ENCODE measurements around the gene PCDHGA5.
"Not testable (repeated sequence)": the region's sequence is repeated elsewhere in the genome, so short reads cannot be mapped to it uniquely, and the experiment has no call there.

Gene PCDHGA5

DNA sequence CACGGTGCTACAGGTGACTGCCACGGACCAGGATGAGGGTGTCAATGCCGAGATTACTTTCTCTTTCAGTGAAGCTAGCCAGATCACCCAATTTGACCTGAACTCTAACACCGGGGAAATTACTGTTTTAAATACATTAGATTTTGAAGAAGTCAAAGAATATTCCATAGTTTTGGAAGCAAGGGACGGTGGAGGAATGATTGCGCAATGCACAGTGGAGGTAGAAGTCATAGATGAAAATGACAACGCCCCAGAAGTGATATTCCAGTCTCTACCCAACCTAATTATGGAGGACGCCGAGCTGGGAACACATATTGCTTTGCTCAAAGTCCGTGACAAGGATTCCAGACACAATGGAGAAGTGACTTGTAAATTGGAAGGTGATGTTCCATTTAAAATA lies 24.7 kb downstream of the PCDHGA5 start:
- no peak for DNase-seq

DNA sequence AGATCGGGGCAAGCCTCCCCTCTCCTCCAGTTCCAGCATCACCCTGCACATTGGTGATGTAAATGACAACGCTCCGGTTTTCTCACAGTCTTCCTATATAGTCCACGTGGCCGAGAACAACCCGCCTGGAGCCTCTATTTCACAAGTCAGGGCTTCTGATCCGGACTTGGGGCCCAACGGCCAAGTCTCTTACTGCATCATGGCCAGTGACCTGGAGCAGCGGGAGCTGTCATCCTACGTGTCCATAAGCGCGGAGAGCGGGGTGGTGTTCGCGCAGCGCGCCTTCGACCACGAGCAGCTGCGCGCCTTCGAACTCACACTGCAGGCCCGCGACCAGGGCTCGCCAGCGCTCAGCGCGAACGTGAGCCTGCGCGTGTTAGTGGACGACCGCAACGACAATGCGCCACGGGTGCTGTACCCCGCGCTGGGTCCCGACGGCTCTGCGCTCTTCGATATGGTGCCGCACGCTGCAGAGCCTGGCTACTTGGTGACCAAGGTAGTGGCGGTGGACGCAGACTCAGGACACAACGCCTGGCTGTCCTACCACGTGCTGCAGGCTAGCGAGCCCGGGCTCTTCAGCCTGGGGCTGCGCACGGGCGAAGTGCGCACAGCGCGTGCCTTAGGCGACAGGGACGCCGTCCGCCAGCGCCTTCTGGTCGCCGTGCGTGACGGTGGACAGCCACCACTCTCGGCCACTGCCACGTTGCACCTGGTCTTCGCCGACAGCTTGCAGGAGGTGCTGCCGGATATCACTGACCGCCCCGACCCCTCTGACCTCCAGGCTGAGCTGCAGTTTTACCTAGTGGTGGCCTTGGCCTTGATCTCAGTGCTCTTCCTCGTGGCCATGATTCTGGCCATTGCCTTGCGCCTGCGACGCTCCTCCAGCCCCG lies 25.4 kb downstream of the PCDHGA5 start:
- no peak for DNase-seq

DNA sequence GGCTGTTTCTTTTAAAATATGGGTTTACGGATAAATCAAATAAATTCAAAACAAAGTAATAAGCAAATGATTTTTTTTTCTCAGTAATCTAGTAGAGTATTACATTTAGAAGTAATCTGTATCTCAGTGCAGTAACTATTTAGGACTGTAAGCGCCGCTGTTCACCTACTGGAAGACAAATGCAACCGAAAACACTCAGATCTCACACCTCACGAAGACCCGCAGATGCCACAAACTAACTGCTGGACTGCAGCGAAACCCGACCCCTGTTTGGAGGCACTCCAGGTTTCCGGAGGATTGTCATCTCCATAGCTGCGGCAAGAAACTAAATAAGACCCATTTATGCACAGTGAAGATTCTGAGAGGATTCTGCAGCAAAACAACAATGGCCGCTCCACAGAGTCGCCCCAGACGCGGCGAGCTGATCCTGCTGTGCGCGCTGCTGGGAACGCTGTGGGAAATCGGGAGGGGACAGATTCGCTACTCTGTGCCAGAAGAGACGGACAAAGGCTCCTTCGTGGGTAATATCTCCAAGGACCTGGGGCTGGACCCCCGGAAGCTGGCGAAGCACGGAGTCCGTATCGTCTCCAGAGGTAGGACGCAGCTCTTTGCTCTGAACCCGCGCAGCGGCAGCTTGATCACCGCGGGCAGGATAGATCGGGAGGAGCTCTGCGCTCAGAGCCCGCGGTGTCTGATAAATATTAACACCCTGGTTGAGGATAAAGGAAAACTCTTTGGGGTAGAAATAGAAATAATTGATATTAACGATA lies 28.7 kb downstream of the PCDHGA5 start, which contains the start of gene PCDHGA8:
PCDHGA8 (plus strand) TSS at position 205 of the 770 bp plus-strand sequence; CDS start at position 386, 181 bp downstream.
- DNase-seq, result no peak

DNA sequence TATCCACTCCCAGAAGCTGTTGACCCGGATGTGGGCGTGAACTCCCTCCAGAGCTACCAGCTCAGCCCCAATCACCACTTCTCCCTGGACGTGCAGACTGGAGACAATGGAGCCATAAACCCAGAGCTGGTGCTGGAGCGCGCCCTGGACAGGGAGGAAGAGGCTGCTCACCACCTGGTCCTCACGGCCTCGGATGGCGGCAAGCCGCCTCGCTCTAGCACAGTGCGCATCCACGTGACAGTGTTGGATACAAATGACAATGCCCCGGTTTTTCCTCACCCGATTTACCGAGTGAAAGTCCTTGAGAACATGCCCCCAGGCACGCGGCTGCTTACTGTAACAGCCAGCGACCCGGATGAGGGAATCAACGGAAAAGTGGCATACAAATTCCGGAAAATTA lies 29.3 kb downstream of the PCDHGA5 start:
- DNase-seq, result no peak

DNA sequence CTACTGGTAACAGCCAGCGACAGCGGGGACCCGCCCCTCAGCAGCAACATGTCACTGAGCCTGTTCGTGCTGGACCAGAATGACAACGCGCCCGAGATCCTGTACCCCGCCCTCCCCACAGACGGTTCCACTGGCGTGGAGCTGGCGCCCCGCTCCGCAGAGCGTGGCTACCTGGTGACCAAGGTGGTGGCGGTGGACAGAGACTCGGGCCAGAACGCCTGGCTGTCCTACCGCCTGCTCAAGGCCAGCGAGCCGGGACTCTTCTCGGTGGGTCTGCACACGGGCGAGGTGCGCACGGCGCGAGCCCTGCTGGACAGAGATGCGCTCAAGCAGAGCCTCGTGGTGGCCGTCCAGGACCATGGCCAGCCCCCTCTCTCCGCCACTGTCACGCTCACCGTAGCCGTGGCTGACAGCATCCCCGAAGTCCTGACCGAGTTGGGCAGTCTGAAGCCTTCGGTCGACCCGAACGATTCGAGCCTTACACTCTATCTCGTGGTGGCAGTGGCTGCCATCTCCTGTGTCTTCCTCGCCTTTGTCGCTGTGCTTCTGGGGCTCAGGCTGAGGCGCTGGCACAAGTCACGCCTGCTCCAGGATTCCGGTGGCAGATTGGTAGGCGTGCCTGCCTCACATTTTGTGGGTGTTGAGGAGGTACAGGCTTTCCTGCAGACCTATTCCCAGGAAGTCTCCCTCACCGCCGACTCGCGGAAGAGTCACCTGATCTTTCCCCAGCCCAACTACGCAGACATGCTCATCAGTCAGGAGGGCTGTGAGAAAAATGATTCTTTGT lies 30.6 kb downstream of the PCDHGA5 start:
- DNase-seq, result not testable (repeated sequence)

DNA sequence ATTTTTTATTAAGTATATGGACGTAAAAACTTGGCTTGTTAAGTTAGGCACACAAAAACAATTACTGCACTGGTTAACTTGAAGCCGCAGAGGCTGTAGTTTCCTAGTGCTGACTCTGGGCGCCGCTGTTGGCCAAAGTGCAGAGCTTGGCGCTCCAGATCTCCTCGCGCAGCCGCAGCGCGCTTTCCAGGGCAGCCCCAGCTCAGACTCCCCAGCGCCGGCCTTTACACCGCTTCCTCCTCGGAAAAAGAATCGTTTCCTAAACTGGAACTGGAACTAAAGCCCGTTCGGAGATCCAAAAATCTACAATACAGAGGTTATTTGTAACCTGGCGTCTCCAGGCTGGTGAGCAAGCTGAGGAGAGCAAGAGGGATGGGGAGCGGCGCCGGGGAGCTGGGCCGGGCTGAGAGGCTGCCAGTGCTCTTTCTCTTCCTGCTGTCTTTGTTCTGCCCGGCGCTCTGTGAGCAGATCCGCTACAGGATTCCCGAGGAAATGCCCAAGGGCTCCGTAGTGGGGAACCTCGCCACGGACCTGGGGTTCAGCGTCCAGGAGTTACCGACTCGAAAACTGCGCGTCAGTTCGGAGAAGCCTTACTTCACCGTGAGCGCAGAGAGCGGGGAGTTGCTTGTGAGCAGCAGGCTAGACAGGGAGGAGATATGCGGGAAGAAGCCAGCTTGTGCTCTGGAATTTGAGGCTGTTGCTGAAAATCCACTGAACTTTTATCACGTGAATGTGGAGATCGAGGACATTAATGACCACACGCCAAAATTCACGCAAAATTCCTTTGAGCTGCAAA lies 34.0 kb downstream of the PCDHGA5 start, which contains the start of gene PCDHGB5:
PCDHGB5 (plus strand) TSS at position 192 of the 796 bp plus-strand sequence; CDS start at position 373, 181 bp downstream.
- DNase-seq, result peak; percentile 44

DNA sequence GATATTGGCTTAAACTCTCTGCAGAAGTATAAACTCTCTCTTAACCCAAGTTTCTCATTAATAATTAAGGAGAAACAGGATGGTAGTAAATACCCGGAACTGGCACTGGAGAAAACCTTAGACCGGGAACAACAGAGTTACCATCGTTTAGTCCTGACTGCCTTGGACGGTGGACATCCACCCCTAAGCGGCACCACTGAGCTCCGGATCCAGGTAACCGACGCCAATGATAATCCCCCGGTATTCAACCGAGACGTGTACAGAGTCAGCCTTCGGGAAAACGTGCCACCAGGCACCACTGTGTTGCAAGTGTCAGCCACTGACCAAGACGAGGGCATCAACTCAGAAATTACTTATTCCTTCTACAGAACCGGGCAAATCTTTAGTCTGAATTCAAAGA lies 34.6 kb downstream of the PCDHGA5 start:
- DNase-seq, result no peak

DNA sequence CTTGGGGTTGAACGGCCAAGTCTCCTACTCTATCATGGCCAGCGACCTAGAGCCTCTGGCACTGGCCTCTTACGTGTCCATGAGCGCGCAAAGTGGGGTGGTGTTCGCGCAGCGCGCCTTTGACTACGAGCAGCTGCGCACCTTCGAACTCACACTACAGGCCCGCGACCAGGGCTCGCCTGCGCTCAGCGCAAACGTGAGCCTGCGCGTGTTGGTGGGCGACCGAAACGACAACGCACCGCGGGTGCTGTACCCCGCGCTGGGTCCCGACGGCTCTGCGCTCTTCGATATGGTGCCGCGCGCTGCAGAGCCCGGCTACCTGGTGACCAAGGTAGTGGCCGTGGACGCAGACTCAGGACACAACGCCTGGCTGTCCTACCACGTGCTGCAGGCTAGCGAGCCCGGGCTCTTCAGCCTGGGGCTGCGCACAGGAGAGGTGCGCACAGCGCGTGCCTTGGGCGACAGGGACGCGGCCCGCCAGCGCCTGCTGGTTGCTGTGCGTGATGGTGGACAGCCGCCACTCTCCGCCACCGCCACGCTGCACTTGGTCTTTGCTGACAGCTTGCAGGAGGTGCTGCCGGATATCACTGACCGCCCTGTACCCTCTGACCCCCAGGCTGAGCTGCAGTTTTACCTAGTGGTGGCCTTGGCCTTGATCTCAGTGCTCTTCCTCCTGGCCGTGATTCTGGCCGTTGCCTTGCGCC lies 35.7 kb downstream of the PCDHGA5 start:
- DNase-seq, result no peak

DNA sequence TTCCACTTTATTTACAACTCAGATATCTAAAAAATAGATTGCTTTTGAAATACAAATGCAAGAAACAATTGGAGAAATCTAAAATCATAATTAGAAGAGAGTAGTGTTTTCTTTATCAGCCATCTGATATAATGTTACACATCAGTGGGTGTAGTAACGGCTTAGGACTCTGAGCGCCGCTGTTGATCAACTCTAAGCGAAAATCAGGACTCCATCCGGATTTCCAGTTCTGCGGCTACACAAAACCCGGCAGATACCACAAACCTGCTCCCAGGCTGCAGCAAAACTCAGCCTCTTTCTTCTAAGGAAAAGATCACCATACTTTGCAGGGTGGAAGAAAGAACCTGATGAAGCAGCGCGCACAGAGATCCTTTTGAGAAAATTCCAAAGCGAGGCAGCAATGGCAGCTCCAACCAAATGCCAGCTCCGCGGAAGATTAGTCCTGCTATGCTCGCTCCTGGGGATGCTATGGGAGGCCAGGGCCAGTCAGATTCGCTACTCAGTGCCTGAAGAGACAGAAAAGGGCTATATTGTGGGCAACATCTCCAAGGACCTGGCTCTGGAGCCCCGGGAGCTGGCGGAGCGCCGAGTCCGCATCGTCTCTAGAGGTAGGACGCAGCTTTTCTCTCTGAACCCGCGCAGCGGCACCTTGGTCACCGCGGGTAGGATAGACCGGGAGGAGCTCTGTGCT lies 38.7 kb downstream of the PCDHGA5 start, which contains the start of gene PCDHGA9:
PCDHGA9 (plus strand) TSS at position 226 of the 691 bp plus-strand sequence; CDS start at position 401, 175 bp downstream.
- DNase-seq, result no peak

DNA sequence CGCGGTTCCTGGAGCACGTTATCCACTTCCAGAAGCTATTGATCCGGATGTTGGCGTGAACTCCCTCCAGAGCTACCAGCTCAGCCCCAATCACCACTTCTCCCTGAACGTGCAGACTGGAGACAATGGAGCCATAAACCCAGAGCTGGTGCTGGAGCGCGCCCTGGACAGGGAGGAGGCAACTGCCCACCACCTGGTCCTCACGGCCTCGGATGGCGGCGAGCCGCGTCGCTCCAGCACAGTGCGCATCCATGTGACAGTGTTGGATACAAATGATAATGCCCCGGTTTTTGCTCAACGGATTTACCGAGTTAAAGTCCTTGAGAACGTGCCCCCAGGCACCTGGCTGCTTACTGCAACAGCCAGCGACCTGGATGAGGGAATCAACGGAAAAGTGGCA lies 39.4 kb downstream of the PCDHGA5 start:
- no peak for DNase-seq

DNA sequence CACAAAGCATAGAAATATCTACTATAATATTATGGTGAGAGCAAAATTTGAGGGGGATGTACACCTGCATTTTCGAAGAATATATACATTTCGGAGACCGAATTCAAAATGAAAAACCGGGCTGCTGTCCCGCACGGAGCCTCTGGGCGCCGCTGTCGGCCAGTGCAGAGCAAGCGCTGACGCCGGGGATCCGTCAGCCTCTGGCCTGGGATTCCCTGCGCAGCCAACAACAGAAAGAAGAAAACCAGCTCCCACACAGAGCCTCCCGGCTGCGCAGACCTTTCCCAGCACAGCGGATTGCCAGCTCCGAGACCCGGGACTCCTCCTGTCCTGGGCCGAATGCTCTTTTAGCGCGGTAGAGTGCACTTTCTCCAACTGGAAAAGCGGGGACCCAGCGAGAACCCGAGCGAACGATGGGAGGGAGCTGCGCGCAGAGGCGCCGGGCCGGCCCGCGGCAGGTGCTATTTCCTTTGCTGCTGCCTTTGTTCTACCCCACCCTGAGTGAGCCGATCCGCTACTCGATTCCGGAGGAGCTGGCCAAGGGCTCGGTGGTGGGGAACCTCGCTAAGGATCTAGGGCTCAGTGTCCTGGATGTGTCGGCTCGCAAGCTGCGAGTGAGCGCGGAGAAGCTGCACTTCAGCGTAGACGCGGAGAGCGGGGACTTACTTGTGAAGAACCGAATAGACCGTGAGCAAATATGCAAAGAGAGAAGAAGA lies 44.0 kb downstream of the PCDHGA5 start, which contains the start of gene PCDHGB6:
PCDHGB6 (plus strand) TSS at position 232 of the 716 bp plus-strand sequence; CDS start at position 414, 182 bp downstream.
- DNase-seq, result not testable (repeated sequence)

DNA sequence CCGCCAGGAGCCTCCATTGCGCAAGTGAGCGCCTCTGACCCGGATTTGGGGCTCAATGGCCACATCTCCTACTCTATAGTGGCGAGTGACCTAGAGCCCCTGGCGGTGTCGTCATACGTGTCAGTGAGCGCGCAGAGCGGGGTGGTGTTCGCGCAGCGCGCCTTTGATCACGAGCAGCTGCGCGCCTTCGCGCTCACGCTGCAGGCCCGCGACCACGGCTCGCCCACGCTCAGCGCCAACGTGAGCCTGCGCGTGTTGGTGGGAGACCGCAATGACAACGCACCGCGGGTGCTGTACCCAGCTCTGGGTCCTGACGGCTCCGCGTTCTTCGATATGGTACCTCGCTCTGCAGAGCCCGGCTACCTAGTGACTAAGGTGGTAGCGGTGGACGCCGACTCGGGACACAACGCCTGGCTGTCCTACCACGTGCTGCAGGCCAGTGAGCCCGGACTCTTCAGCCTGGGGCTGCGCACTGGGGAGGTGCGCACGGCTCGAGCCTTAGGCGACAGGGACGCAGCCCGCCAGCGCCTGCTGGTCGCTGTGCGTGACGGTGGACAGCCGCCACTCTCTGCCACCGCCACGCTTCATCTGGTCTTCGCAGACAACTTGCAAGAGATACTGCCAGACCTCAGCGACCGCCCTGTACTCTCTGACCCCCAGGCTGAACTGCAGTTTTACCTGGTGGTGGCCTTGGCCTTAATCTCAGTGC lies 45.8 kb downstream of the PCDHGA5 start:
- no peak for DNase-seq

DNA sequence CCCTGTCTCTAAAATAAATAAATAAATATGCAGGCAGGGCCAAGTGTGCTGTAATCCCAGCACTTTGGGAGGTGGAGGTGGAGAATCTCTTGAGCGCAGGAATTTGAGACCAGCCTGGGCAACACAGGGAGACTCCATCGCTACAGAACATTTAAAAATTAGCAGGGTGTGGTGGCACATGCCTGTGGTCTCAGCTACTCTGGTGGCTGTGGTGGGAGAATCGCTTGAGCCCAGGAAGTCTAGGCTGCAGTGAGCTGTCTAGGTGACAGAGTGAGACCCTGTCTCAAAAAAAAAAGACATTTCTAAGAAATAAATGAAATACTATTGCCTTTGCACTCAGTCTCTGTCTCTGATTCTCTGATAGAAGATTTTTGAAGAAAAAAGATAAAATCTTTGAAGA lies 47.6 kb downstream of the PCDHGA5 start:
- DNase-seq, result no peak

DNA sequence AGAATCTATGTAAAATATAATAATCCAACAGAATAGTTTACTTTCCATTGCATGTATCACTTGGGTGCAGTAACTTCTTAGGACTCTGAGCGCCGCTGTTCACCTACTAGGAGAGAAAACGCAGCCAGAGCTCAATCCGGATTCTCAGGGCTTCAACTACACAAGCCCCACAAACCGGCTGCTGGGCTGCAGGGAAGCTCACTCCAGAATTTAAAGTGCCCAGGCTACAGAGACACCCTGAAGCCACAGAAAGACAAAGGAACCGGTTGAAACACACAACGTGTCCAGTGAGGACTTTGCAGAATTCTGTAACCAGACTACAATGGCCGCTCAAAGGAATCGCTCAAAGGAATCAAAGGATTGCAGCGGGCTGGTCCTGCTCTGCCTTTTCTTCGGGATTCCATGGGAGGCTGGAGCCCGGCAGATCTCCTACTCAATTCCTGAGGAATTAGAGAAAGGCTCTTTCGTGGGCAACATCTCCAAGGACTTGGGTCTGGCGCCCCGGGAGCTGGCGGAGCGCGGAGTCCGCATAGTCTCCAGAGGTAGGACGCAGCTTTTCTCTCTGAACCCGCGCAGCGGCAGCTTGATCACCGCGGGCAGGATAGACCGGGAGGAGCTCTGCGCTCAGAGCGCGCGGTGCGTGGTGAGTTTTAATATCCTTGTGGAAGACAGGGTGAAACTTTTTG lies 49.0 kb downstream of the PCDHGA5 start, which contains the start of gene PCDHGA10:
PCDHGA10 (plus strand) TSS at position 134 of the 686 bp plus-strand sequence; CDS start at position 323, 189 bp downstream.
- DNase-seq, result peak; percentile 15

DNA sequence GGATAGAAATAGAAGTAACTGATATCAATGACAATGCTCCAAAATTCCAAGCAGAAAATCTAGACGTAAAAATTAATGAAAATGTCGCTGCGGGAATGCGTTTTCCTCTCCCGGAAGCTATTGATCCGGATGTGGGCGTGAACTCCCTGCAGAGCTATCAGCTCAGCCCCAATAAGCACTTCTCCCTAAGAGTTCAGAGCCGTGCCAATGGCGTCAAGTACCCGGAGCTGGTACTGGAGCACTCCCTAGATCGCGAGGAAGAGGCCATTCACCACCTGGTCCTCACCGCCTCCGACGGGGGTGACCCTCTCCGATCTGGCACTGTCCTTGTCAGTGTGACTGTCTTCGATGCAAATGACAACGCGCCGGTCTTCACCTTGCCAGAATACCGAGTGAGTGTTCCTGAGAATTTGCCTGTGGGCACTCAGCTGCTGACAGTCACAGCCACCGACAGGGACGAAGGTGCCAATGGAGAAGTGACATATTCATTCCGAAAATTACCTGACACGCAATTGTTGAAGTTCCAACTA lies 49.6 kb downstream of the PCDHGA5 start:
- no peak for DNase-seq

DNA sequence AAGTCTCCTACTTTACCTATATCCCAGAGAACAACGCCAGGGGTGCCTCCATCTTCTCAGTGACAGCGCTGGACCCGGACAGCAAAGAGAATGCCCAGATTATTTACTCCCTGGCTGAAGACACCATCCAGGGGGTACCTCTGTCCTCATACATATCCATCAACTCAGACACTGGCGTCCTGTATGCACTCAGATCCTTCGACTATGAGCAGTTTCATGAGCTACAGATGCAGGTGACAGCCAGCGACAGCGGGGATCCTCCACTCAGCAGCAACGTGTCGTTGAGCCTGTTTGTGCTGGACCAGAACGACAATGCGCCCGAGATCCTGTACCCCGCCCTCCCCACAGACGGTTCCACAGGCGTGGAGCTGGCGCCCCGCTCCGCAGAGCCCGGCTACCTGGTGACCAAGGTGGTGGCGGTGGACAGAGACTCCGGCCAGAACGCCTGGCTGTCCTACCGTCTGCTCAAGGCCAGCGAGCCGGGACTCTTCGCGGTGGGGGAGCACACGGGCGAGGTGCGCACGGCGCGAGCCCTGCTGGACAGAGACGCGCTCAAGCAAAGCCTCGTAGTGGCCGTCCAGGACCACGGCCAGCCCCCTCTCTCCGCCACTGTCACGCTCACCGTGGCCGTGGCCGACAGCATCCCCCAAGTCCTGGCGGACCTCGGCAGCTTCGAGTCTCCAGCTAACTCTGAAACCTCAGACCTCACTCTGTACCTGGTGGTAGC lies 50.7 kb downstream of the PCDHGA5 start:
- not testable (repeated sequence) for DNase-seq

DNA sequence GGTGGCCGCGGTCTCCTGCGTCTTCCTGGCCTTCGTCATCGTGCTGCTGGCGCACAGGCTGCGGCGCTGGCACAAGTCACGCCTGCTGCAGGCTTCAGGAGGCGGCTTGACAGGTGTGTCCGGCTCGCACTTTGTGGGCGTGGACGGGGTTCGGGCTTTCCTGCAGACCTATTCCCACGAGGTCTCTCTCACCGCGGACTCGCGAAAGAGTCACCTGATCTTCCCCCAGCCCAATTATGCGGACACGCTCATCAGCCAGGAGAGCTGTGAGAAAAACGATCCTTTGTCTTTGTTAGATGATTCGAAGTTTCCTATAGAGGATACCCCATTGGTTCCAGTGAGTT lies 51.3 kb downstream of the PCDHGA5 start:
- DNase-seq, result not testable (repeated sequence)
